WERI-Rb-1 (cell line): ENCODE measurements around the gene RERE.

Experiments used
- DNase-seq: peaks from one replicate; pipeline ENCODE4 v3.0.0-alpha.2; 2020
- H3K27ac ChIP-seq: fragments of 250-450 bp; sonication (Bioruptor Pico); 2 replicates; pipeline ENCODE4 v1.5.1; 2020; ENCODE audit warnings: mild to moderate bottlenecking, moderate library complexity
- H3K27me3 ChIP-seq: fragments of 250-450 bp; sonication (Bioruptor Pico); 2 replicates; pipeline ENCODE4 v1.5.1; 2021; ENCODE audit warnings: mild to moderate bottlenecking, low read depth, moderate library complexity; ENCODE audit not compliant: insufficient read depth, severe bottlenecking
- H3K36me3 ChIP-seq: fragments of 250-450 bp; sonication (Bioruptor Pico); 2 replicates; pipeline ENCODE4 v1.5.1; 2020; ENCODE audit warnings: mild to moderate bottlenecking, moderate library complexity
- H3K4me3 ChIP-seq: 2 replicates; pipeline ENCODE4 v1.5.1; 2011; ENCODE audit warnings: low read depth, mild to moderate bottlenecking, control low read depth, low read length
- H3K9me3 ChIP-seq: fragments of 250-450 bp; sonication (Bioruptor Pico); 2 replicates; pipeline ENCODE4 v1.5.1; 2021; ENCODE audit warnings: mild to moderate bottlenecking, moderate library complexity; ENCODE audit not compliant: severe bottlenecking
- CTCF ChIP-seq: IDR thresholded peaks from 2 replicates; pipeline ENCODE4 v1.5.1; 2011; ENCODE audit warnings: low read depth, mild to moderate bottlenecking, control low read depth, inconsistent platforms, low read length

Gene RERE

GRCh38 chr1:8676072-8676471, 141.4 kb downstream of the RERE start:
- no peaks in the 10 kb centered on the region; the same call in 1 of the 2 replicates for H3K36me3 ChIP-seq
- H3K27me3 ChIP-seq = no peaks in the 10 kb centered on the region
- no peak for DNase-seq
- no peak for TF ChIP-seq CTCF
- H3K4me3 ChIP-seq = no peak overlapping the region
- peak overlapping the region; percentile 43; the same call in 1 of the 2 replicates for H3K27ac ChIP-seq
- H3K9me3 ChIP-seq = no peaks in the 10 kb centered on the region

GRCh38 chr1:8674912-8675311, 142.5 kb downstream of the RERE start:
- TF ChIP-seq CTCF = no peak
- H3K27ac ChIP-seq = peak overlapping the region; percentile 34; the same call in 1 of the 2 replicates

DNA sequence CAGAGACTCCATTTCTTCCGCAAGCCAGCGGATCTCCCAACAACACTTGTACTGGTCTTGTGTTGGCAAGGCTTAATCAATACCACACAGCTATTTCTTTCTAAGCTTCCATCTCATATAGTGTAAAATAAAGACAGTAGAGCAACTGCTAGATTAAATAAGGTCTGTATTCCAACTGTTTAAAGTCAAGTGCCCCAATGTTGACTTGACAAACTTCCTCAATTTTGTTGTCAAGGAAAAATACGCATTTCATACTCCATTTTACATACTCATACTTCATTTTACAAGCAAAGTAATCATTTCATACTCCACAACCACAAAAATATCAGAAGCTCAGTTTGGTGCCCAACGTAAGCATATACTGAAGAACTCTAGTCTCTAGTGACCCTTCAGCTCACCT, 143.0 kb downstream of the RERE start:
- H3K27ac ChIP-seq = peak overlapping the region; percentile 34; the same call in 1 of the 2 replicates
- H3K27me3 ChIP-seq = no peaks in the 10 kb centered on the region
- no peaks in the 10 kb centered on the region for H3K9me3 ChIP-seq
- TF ChIP-seq CTCF = no peak
- H3K36me3 ChIP-seq = no peaks in the 10 kb centered on the region; the same call in 1 of the 2 replicates
- no peak overlapping the region for H3K4me3 ChIP-seq
- DNase-seq = no peak

More at GRCh38 chr1:8674912-8675311, 142.5 kb downstream of the RERE start:
- no peak for DNase-seq
- Histone ChIP-seq H3K9me3 (no peaks in the 10 kb centered on the region), H3K36me3 (no peaks in the 10 kb centered on the region; the same call in 1 of the 2 replicates), H3K4me3 (no peak overlapping the region), H3K27me3 (no peaks in the 10 kb centered on the region)

GRCh38 chr1:8671306-8671917, 146.0 kb downstream of the RERE start:
- Histone ChIP-seq H3K27ac (peak overlapping the region; percentile 20), H3K9me3 (no peaks in the 10 kb centered on the region), H3K4me3 (no peak overlapping the region), H3K36me3 (no peaks in the 10 kb centered on the region; the same call in none of the 2 replicates), H3K27me3 (no peaks in the 10 kb centered on the region)
- peak; percentile 30 for DNase-seq
- peak; percentile 71 for TF ChIP-seq CTCF

GRCh38 chr1:8670371-8670818, 147.0 kb downstream of the RERE start:
- no peak for DNase-seq
- Histone ChIP-seq H3K4me3 (no peak overlapping the region), H3K27ac (peak overlapping the region; percentile 20; the same call in 1 of the 2 replicates), H3K36me3 (no peaks in the 10 kb centered on the region; the same call in none of the 2 replicates), H3K9me3 (no peaks in the 10 kb centered on the region), H3K27me3 (no peaks in the 10 kb centered on the region)
- no peak for TF ChIP-seq CTCF
